Brain microvascular endothelial cell (primary cell): ENCODE data around the gene ATG5.

Source experiments
- DNase-seq: peaks from one replicate; pipeline ENCODE4 v3.0.0-alpha.2; 2020
- H3K27ac ChIP-seq: fragments of 250-450 bp; sonication (Bioruptor Pico); 2 replicates; pipeline ENCODE4 v1.5.1; 2020; ENCODE audit warnings: mild to moderate bottlenecking, moderate library complexity
- H3K27me3 ChIP-seq: fragments of 250-450 bp; sonication (Bioruptor Pico); replicated peaks from 2 replicates; pipeline ENCODE4 v1.5.1; 2020; ENCODE audit warnings: mild to moderate bottlenecking
- H3K36me3 ChIP-seq: fragments of 250-450 bp; sonication (Bioruptor Pico); replicated peaks from 2 replicates; pipeline ENCODE4 v1.5.1; 2020; ENCODE audit warnings: mild to moderate bottlenecking
- H3K4me3 ChIP-seq: 2 replicates; pipeline ENCODE4 v1.5.1; 2011; ENCODE audit warnings: low read depth, mild to moderate bottlenecking, control low read depth, low read length, moderate library complexity
- in situ Hi-C: cut with HindIII; loops from 2 replicates; pipeline ENCODE4 v1.10.0; 2017; ENCODE audit warnings: low sequenced_read_pairs, low pct_ligation_motif_present
- TF ChIP-seq, protein P1 (sequence below): IDR thresholded peaks from 2 replicates; pipeline ENCODE4 v1.5.1; 2011; ENCODE audit warnings: low read depth, mild to moderate bottlenecking, moderate library complexity, low read length, control low read depth, inconsistent platforms; ENCODE audit errors: missing control alignments

Gene ATG5

DNA sequence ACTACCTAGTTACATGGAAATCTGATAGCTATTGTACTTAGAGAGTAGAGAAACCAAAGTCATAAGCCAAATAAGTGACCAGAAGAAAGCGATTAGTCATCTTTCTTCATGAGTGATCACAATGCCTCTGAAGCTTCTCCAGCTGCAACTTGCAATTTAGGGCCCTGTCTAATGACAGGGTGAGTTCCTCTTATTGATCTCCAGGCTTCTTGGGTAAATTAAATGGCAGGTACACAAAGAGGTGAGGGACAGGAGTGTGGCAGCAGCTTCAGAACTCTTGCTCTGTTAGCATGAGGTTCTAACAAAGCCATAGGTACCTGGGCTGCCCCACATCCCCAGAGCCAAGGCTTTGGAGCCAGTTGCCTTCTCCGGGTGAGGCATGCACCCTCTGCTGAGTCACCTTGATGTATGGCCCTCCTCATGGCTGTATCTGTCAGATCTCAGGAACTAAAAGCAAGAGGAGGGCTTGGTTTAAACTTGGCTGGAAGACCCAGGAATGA, 178.7 kb downstream of the ATG5 start:
- TF ChIP-seq, protein P1, sequence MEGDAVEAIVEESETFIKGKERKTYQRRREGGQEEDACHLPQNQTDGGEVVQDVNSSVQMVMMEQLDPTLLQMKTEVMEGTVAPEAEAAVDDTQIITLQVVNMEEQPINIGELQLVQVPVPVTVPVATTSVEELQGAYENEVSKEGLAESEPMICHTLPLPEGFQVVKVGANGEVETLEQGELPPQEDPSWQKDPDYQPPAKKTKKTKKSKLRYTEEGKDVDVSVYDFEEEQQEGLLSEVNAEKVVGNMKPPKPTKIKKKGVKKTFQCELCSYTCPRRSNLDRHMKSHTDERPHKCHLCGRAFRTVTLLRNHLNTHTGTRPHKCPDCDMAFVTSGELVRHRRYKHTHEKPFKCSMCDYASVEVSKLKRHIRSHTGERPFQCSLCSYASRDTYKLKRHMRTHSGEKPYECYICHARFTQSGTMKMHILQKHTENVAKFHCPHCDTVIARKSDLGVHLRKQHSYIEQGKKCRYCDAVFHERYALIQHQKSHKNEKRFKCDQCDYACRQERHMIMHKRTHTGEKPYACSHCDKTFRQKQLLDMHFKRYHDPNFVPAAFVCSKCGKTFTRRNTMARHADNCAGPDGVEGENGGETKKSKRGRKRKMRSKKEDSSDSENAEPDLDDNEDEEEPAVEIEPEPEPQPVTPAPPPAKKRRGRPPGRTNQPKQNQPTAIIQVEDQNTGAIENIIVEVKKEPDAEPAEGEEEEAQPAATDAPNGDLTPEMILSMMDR: no peak
- Histone ChIP-seq H3K36me3 (no peaks in the 10 kb centered on the region), H3K27me3 (no peaks in the 10 kb centered on the region), H3K27ac (no peak overlapping the region), H3K4me3 (no peak overlapping the region)
- no peak for DNase-seq
- in situ Hi-C loops: no loop called here

DNA sequence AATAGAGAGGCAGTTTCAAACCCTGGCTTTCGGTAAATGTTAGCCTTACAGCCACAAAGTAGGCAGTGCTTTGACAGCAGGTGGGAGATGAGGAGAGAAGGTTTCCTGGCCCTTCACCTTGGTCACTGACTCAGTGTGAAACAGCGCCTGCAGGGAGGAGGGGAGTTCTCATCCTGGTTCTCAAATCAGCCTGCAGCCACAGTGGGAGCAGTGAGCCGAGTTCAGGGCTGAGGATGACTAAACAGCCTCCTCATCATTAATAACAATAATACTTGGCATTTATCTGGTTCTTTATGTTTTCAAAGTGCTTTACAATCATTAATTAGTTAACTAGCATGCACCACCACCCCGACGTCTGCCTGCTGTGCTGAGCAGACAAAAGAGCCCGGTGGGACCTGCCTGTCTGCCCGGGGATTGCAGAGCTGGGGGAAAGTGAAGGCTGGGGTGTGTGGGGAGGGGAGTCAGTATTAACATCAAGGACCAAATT, 179.8 kb downstream of the ATG5 start:
- Histone ChIP-seq H3K27me3 (no peaks in the 10 kb centered on the region), H3K27ac (no peak overlapping the region), H3K36me3 (no peaks in the 10 kb centered on the region), H3K4me3 (no peak overlapping the region)
- peak; percentile 11 for DNase-seq
- TF ChIP-seq, protein P1: no peak
- in situ Hi-C loops: no loop called here

DNA sequence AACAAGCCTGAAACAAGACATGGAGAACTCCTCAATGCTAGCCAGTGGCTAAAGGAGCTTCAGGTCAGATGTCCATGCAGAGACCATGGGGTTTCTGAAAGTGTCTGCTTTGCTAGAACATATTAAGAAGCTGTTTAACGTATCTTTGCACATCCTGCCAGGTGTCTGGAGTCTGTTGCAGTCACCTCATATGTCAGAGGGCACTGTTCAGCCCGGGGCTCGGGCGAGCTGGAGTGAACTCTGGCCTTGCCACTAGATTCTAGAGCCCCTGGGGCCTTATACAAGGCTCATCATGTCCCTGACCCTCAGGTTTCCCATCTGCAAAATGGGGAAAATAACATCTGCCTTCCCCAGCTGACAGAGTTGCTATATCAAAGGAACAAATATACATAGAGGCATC, 180.4 kb downstream of the ATG5 start:
- Histone ChIP-seq H3K36me3 (no peaks in the 10 kb centered on the region), H3K4me3 (no peak overlapping the region), H3K27ac (no peak overlapping the region), H3K27me3 (no peaks in the 10 kb centered on the region)
- in situ Hi-C loops: no loop called here
- TF ChIP-seq, protein P1: no peak
- no peak for DNase-seq

DNA sequence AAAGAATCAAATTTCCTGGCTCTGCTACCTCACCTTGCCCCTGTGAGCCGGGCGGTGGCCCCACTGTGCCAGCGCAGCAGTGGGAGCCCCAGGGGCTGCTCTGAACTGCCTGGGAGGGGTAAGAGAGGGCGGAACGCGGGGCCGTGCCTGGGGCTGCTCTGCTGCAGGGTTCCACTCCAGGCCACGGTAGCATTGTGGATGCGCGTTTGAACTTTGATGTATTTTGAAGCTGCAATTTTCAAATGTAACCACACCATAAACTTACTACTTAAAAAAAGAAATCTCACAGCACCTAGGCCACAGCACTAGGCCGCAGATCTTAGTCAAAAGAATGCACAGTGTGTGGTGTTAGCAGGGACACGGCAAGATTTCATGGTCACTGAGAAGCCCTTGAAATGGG, 181.9 kb downstream of the ATG5 start:
- no peaks in the 10 kb centered on the region for H3K36me3 ChIP-seq
- TF ChIP-seq, protein P1: no peak
- DNase-seq: no peak
- H3K4me3 ChIP-seq: no peak overlapping the region
- no peak overlapping the region for H3K27ac ChIP-seq
- no peaks in the 10 kb centered on the region for H3K27me3 ChIP-seq
- in situ Hi-C loops: no loop called here

DNA sequence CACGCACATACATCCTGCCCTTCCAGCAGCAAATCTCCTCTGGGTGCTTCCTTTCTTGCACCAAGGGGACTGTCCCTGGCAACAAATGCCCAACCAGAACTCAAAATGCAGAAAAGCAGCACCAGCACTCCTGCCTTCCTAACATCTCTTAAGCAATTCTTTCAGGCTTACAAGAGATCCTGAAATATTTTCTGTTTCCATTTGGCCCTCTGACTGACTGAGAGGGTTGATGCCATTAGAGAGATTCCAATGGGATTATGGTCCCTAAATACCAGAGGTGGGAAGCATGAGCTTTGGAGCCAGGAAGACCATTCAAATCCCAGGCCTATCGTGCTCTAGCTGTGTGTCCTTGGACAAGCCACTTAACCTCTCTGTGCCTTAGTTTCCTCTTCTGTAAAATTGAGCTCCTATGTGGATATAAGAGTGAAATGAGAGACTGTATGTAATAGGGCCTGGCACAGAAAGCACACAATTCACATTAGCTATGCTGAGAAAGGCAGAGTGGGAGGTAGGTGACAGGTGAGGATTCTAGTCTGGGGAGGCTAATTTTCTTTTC, 182.6 kb downstream of the ATG5 start:
- Histone ChIP-seq H3K27ac (no peak overlapping the region), H3K4me3 (no peak overlapping the region), H3K27me3 (no peaks in the 10 kb centered on the region), H3K36me3 (no peaks in the 10 kb centered on the region)
- in situ Hi-C loops: no loop called here
- DNase-seq: no peak
- TF ChIP-seq, protein P1: no peak
